ENCODE data around the gene DNAJC25. TPM values are rescaled to one million over a fixed set of nuclear protein-coding genes. Genes with fewer than 3 reads are reported as not detected.

DNAJC25 gene
- total RNA-seq, 1 donor from 2014 or later, result 6.5 TPM

GRCh38 chr9:111700776-111701175 lies 69.6 kb downstream of the DNAJC25 start:
- Mint-ChIP-seq H3K4me3 (ENCODE audit: unreplicated experiment) (no peak overlapping the region), H3K27ac (ENCODE audit: unreplicated experiment) (no peak overlapping the region), H3K9me3 (ENCODE audit: unreplicated experiment) (no peaks in the 10 kb centered on the region), H3K27me3 (ENCODE audit: unreplicated experiment) (no peaks in the 10 kb centered on the region), H3K4me1 (ENCODE audit: unreplicated experiment) (no peaks in the 10 kb centered on the region), H3K36me3 (ENCODE audit: unreplicated experiment) (no peaks in the 10 kb centered on the region)
- no peak for TF ChIP-seq CTCF (IDR thresholded peaks at IDR 0.05)
- no peak for DNase-seq (ENCODE audit: extremely low spot score, unreplicated experiment)

Other genes starting within 250 kb of the DNAJC25 start
- gene ECPAS, start 147.0 kb upstream of the DNAJC25 start, total RNA-seq, result 108 and 109 TPM in 2 replicates
- 5.2 and 6.3 TPM in 2 replicates for gene ZNF483, start 106.2 kb upstream of the DNAJC25 start, total RNA-seq
- 16.5 and 17.1 TPM in 2 replicates for gene PTGR1, start 31.7 kb upstream of the DNAJC25 start, total RNA-seq
- gene GNG10, start 30.3 kb downstream of the DNAJC25 start, total RNA-seq, result 33.2 and 36.4 TPM in 2 replicates
- not detected in 2 replicates for gene SHOC1, start 163.6 kb downstream of the DNAJC25 start, total RNA-seq